Measurements from ENCODE around the gene ZCCHC13.

GRCh38 chrX:74259885-74260491 lies 44.0 kb upstream of the ZCCHC13 start:
- TF ChIP-seq POLR2A (conservative IDR thresholded peaks at IDR 0.05) (no peak), GTF2E2 (tag; IDR thresholded peaks at IDR 0.05) (no peak), FOXM1 (IDR thresholded peaks at IDR 0.05; ENCODE audit: low read depth) (no peak), FOXM1 (CRISPR knock-in tag; IDR thresholded peaks at IDR 0.05; ENCODE audit: low read depth) (no peak), MAFK (IDR thresholded peaks at IDR 0.05; ENCODE audit: low read length) (no peak), GABPB1 (CRISPR knock-in tag; IDR thresholded peaks at IDR 0.05) (no peak)
- TF ChIP-seq, protein P1, sequence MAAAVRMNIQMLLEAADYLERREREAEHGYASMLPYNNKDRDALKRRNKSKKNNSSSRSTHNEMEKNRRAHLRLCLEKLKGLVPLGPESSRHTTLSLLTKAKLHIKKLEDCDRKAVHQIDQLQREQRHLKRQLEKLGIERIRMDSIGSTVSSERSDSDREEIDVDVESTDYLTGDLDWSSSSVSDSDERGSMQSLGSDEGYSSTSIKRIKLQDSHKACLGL (CRISPR knock-in tag; IDR thresholded peaks at IDR 0.05; ENCODE audit: borderline replicate concordance, poor library complexity, severe bottlenecking): no peak

Data from K562 (cell line).